IMR-90 (cell line): ENCODE results near the gene PHKA1. TPM values are rescaled to one million over a fixed set of nuclear protein-coding genes. Genes with fewer than 3 reads are reported as not detected.
"Not testable (repeated sequence)": the region's sequence is repeated elsewhere in the genome, so short reads cannot be mapped to it uniquely, and the experiment has no call there.

Experiments used
- ATAC-seq: fragments of 200-7000 bp; cut with Tn5 transposase; 2 replicates; pipeline ENCODE4 v1.9.1; 2020; ENCODE audit warnings: low read depth, mild to moderate bottlenecking, moderate library complexity
- BruUV-seq: library from RNA; stranded (reverse); fragments of 400-500 nt; replicated peaks from 2 replicates; lab custom pipeline; 2021; lab: Mats Ljungman, UMichigan
- CTCF ChIA-PET: fragments of 300-600 bp; formaldehyde crosslinking; extraction: SDS; loops from one replicate; lab custom pipeline; 2021; ENCODE audit warnings: antibody characterized with exemption; lab: Yijun Ruan, JAX
- POLR2A ChIA-PET: fragments of 300-600 bp; sonication (Branson Sonifier 250); formaldehyde crosslinking; loops from one replicate; lab custom pipeline; 2022; ENCODE audit warnings: antibody characterized with exemption; ENCODE audit not compliant: unreplicated experiment; lab: Charles Lee
- DNase-seq: peaks from one replicate; pipeline ENCODE4 v3.0.0; 2013
- H2AFZ ChIP-seq: replicated peaks from 2 replicates; pipeline ENCODE3; 2013; ENCODE audit warnings: low read length, mild to moderate bottlenecking; ENCODE audit not compliant: poor library complexity
- H2AK5ac ChIP-seq: 2 replicates; pipeline ENCODE4 v1.6.1; 2013; ENCODE audit warnings: low read depth, low read length, inconsistent platforms
- H2AK9ac ChIP-seq: replicated peaks from 2 replicates; pipeline ENCODE3; 2013; ENCODE audit warnings: mild to moderate bottlenecking, low read depth, low read length, moderate library complexity; ENCODE audit not compliant: poor library complexity
- H2BK120ac ChIP-seq: 2 replicates; pipeline ENCODE4 v1.6.1; 2013; ENCODE audit warnings: low read depth, low read length, inconsistent platforms
- H2BK15ac ChIP-seq: 3 replicates; pipeline ENCODE4 v1.6.1; 2013; ENCODE audit warnings: low read depth, low read length, inconsistent platforms
- H2BK20ac ChIP-seq: 2 replicates; pipeline ENCODE4 v1.6.1; 2013; ENCODE audit warnings: low read depth, mild to moderate bottlenecking, inconsistent platforms, low read length, moderate library complexity
- H2BK5ac ChIP-seq: 2 replicates; pipeline ENCODE4 v1.6.1; 2013; ENCODE audit warnings: mild to moderate bottlenecking, low read depth, low read length, inconsistent platforms; ENCODE audit not compliant: poor library complexity, severe bottlenecking
- H3K14ac ChIP-seq: replicated peaks from 2 replicates; pipeline ENCODE4 v1.6.1; 2013; ENCODE audit warnings: low read depth, low read length, inconsistent platforms
- H3K18ac ChIP-seq: 2 replicates; pipeline ENCODE4 v1.6.1; 2013; ENCODE audit warnings: low read depth, low read length, control low read depth
- H3K23ac ChIP-seq: 2 replicates; pipeline ENCODE4 v1.6.1; 2013; ENCODE audit warnings: low read depth, low read length, inconsistent platforms
- H3K27ac ChIP-seq: 2 replicates; pipeline ENCODE4 v1.5.1; 2013; ENCODE audit warnings: mild to moderate bottlenecking, control low read depth, low read length; ENCODE audit not compliant: insufficient read depth
- H3K27me3 ChIP-seq: 2 replicates; pipeline ENCODE4 v1.6.1; 2013; ENCODE audit warnings: low read length; ENCODE audit not compliant: control insufficient read depth, insufficient read depth
- H3K36me3 ChIP-seq: 2 replicates; pipeline ENCODE4 v1.6.1; 2013; ENCODE audit warnings: low read length, mixed read lengths; ENCODE audit not compliant: control insufficient read depth, insufficient read depth
- H3K4ac ChIP-seq: 2 replicates; pipeline ENCODE4 v1.6.1; 2013; ENCODE audit warnings: low read depth, low read length, inconsistent platforms
- H3K4me1 ChIP-seq: 2 replicates; pipeline ENCODE4 v1.6.1; 2013; ENCODE audit warnings: low read length, mixed read lengths; ENCODE audit not compliant: control insufficient read depth, insufficient read depth
- H3K4me2 ChIP-seq: 2 replicates; pipeline ENCODE4 v1.6.1; 2013; ENCODE audit warnings: low read depth, mild to moderate bottlenecking, control low read depth, low read length, moderate library complexity
- H3K4me3 ChIP-seq: 2 replicates; pipeline ENCODE4 v1.5.1; 2013; ENCODE audit warnings: low read depth, mild to moderate bottlenecking, control low read depth, low read length, moderate library complexity; ENCODE audit not compliant: insufficient read depth
- H3K56ac ChIP-seq: 2 replicates; pipeline ENCODE4 v1.6.1; 2013; ENCODE audit warnings: low read length, inconsistent platforms; ENCODE audit not compliant: insufficient read depth; ENCODE audit errors: extremely low read depth
- H3K79me1 ChIP-seq, 2 experiments: 2 replicates each; pipeline ENCODE4 v1.6.1; 2013; ENCODE audit warnings: low read length in 2 of 2, inconsistent platforms in 1 of 2, low read depth in 1 of 2
- H3K9ac ChIP-seq: 2 replicates; pipeline ENCODE4 v1.6.1; 2013; ENCODE audit warnings: low read depth, low read length, control low read depth
- H3K9me1 ChIP-seq: 2 replicates; pipeline ENCODE4 v1.6.1; 2013; ENCODE audit warnings: low read length, inconsistent platforms; ENCODE audit not compliant: insufficient read depth
- H3K9me3 ChIP-seq: 2 replicates; pipeline ENCODE4 v1.6.1; 2013; ENCODE audit warnings: low read length; ENCODE audit not compliant: control insufficient read depth, insufficient read depth
- H4K20me1 ChIP-seq: 2 replicates; pipeline ENCODE4 v1.6.1; 2013; ENCODE audit warnings: low read length, inconsistent platforms; ENCODE audit not compliant: insufficient read depth
- H4K5ac ChIP-seq: 2 replicates; pipeline ENCODE4 v1.6.1; 2013; ENCODE audit warnings: mild to moderate bottlenecking, low read depth, low read length, control low read depth
- H4K8ac ChIP-seq, 2 experiments: 2 replicates each; pipeline ENCODE4 v1.6.1; 2013; ENCODE audit warnings: low read depth in 2 of 2, low read length in 2 of 2, control low read depth in 1 of 2, inconsistent platforms in 1 of 2
- H4K91ac ChIP-seq: 2 replicates; pipeline ENCODE4 v1.6.1; 2013; ENCODE audit warnings: low read depth, low read length, inconsistent platforms; ENCODE audit not compliant: insufficient read depth
- CEBPB ChIP-seq: IDR thresholded peaks from 2 replicates; pipeline ENCODE4 v1.6.1; 2012; ENCODE audit warnings: low read depth, low read length, improper control_type of control experiment
- POLR2A ChIP-seq: IDR thresholded peaks from 2 replicates; pipeline ENCODE4 v1.6.1; 2012; ENCODE audit warnings: mild to moderate bottlenecking, low read depth, low read length
- RFX5 ChIP-seq: IDR thresholded peaks from 2 replicates; pipeline ENCODE4 v1.8.0; 2012; ENCODE audit warnings: low read depth, mild to moderate bottlenecking, low read length, moderate library complexity
- WGBS, 2 experiments: methylation state at CpG; one replicate each; pipeline versions ENCODE4 v1.1.5 to v1.1.7; 2013; ENCODE audit warnings: missing lambda C conversion rate in 2 of 2; ENCODE audit not compliant: insufficient read length in 1 of 2; ENCODE audit errors: extremely low coverage in 2 of 2; 5-methylcytosine and 5-hydroxymethylcytosine counted together
- dilution Hi-C: fragments of 300-500 bp; cut with HindIII; formaldehyde crosslinking; loops from one replicate; pipeline ENCODE4 v1.14.3; 2018; ENCODE audit warnings: low sequenced_read_pairs; ENCODE audit not compliant: unreplicated experiment
- in situ Hi-C: fragments of 300-500 bp; cut with MboI; formaldehyde crosslinking; loops from 3 replicates; pipeline ENCODE4 v1.14.3; 2019; ENCODE audit warnings: low sequenced_read_pairs, inconsistent platforms, mixed read lengths
- intact Hi-C: fragments of 100-400 bp; cut with micrococcal nuclease; formaldehyde crosslinking; loops from 2 replicates; pipeline ENCODE4 v1.10.0; 2022
- polyA plus RNA-seq, 3 experiments: library from polyadenylated mRNA; depleted of rRNA; stranded (reverse); fragments of >200 nt; gene quantifications; 2 replicates each; pipeline ENCODE4 v1.2.3, GENCODE V29; 2012; ENCODE audit warnings: low replicate concordance in 1 of 3
- total RNA-seq: library from RNA; depleted of rRNA; stranded (reverse); fragments of >200 nt; gene quantifications from 2 replicates; pipeline ENCODE4 v1.2.3, GENCODE V29; 2012
- TF ChIP-seq, protein P1 (sequence below): fragments of 150-350 bp; IDR thresholded peaks from 2 replicates; pipeline ENCODE4 v1.6.1; 2016; ENCODE audit warnings: low read depth, mild to moderate bottlenecking, low read length, moderate library complexity, borderline replicate concordance

Gene PHKA1
- total and polyA plus RNA-seq, 2 of the 4 experiments (the other 2 are of a cell fraction): 2.7 to 4.5 TPM

DNA sequence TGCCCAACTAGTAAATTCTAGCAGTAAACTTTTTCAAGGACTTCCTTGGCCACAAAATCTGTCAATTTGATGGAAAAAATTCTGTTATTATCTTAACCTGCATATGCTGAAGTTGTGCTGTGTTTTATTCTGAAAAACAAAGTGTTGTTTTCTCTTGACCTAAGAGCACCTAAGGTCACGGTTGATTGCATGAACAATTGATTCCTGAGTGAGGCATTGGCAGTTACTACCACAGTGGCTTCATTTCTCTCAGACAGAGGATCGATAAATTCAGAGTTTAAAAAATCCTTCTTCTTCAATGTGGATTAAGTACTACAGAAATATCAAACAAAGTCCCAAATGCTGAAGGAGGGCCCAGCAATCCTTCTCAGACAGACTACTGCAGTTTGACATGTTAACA lies 147.7 kb downstream of the PHKA1 start:
- TF ChIP-seq, protein P1, sequence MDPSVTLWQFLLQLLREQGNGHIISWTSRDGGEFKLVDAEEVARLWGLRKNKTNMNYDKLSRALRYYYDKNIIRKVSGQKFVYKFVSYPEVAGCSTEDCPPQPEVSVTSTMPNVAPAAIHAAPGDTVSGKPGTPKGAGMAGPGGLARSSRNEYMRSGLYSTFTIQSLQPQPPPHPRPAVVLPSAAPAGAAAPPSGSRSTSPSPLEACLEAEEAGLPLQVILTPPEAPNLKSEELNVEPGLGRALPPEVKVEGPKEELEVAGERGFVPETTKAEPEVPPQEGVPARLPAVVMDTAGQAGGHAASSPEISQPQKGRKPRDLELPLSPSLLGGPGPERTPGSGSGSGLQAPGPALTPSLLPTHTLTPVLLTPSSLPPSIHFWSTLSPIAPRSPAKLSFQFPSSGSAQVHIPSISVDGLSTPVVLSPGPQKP: no peak
- TF ChIP-seq RFX5 (no peak), CEBPB (no peak), POLR2A (no peak)
- Histone ChIP-seq H4K91ac (no peak overlapping the region), H2BK15ac (no peak overlapping the region), H3K9me1 (no peaks in the 10 kb centered on the region), H3K36me3 (peaks cover 10% of the 10 kb centered on the region), H2BK5ac (no peak overlapping the region), H3K4me1 (no peaks in the 10 kb centered on the region), H3K9ac (no peak overlapping the region), H2AK5ac (no peak overlapping the region), H3K23ac (no peak overlapping the region), H3K27ac (no peak overlapping the region), H2AFZ (no peak overlapping the region), H3K4me3 (no peak overlapping the region), H3K14ac (no peak overlapping the region), H4K5ac (no peak overlapping the region), H3K9me3 (no peaks in the 10 kb centered on the region), H4K8ac (no peak overlapping the region), H2AK9ac (no peak overlapping the region), H3K27me3 (peaks cover 3% of the 10 kb centered on the region), H3K56ac (no peak overlapping the region), H4K20me1 (no peaks in the 10 kb centered on the region), H2BK20ac (no peak overlapping the region), H3K79me1 (peaks cover 0 to 3% of the 10 kb centered on the region in 2 experiments; a peak in 1 of 4 replicates), H3K4ac (no peak overlapping the region), H2BK120ac (no peak overlapping the region), H3K4me2 (no peak overlapping the region), H3K18ac (no peak overlapping the region)
- DNase-seq: no peak
- dilution Hi-C loops (no loop called here), in situ Hi-C loops (no loop called here), intact Hi-C loops (no loop called here)
- WGBS, 2 experiments: no CpG with 5 or more reads among the region's 2 CpGs
- BruUV-seq: no TSS peak
- ChIA-PET CTCF (no interaction called here), POLR2A (no interaction called here)
- no peak for ATAC-seq

DNA sequence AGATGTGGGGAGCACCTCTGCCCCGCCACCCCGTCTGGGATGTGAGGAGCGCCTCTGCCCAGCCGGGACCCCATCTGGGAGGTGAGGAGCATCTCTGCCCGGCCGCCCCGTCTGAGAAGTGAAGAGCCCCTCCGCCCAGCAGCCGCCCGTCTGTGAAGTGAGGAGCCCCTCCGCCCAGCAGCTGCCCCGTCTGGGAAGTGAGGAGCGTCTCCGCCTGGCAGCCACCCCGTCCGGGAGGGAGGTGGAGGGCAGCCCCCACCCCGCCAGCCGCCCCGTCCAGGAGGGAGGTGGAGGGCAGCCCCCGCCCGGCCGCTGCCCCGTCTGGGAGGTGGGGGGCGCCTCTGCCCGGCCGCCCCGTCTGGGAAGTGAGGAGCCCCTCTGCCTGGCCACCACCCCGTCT lies 154.5 kb downstream of the PHKA1 start:
- 100% methylated on average over 3 of the region's 28 CpGs; no CpG with 5 or more reads in 1 of the 2 experiments for WGBS, 2 experiments
- DNase-seq, H4K20me1 ChIP-seq, H3K36me3 ChIP-seq, H3K18ac ChIP-seq, H3K79me1 ChIP-seq, H3K9me1 ChIP-seq, in situ Hi-C loops, H2AK9ac ChIP-seq, H3K4ac ChIP-seq, H2BK120ac ChIP-seq, H3K9ac ChIP-seq, CTCF ChIA-PET, H3K4me3 ChIP-seq, ATAC-seq, H2BK20ac ChIP-seq, H2BK15ac ChIP-seq, H3K23ac ChIP-seq, H2AFZ ChIP-seq, H3K27me3 ChIP-seq, BruUV-seq, H3K14ac ChIP-seq, POLR2A ChIA-PET, intact Hi-C loops, H3K9me3 ChIP-seq, H2BK5ac ChIP-seq, H4K91ac ChIP-seq, H3K4me1 ChIP-seq, H4K8ac ChIP-seq, H4K5ac ChIP-seq, H3K4me2 ChIP-seq, H3K56ac ChIP-seq, dilution Hi-C loops, H2AK5ac ChIP-seq, H3K27ac ChIP-seq: not testable (repeated sequence)
